Measurements from ENCODE around the gene NOTUM. TPM values are rescaled to one million over a fixed set of nuclear protein-coding genes. Genes with fewer than 3 reads are reported as not detected.

Gene NOTUM
- total and polyA plus RNA-seq, 4 donors: 0.71 to 7.6 (median 2.2) TPM

DNA sequence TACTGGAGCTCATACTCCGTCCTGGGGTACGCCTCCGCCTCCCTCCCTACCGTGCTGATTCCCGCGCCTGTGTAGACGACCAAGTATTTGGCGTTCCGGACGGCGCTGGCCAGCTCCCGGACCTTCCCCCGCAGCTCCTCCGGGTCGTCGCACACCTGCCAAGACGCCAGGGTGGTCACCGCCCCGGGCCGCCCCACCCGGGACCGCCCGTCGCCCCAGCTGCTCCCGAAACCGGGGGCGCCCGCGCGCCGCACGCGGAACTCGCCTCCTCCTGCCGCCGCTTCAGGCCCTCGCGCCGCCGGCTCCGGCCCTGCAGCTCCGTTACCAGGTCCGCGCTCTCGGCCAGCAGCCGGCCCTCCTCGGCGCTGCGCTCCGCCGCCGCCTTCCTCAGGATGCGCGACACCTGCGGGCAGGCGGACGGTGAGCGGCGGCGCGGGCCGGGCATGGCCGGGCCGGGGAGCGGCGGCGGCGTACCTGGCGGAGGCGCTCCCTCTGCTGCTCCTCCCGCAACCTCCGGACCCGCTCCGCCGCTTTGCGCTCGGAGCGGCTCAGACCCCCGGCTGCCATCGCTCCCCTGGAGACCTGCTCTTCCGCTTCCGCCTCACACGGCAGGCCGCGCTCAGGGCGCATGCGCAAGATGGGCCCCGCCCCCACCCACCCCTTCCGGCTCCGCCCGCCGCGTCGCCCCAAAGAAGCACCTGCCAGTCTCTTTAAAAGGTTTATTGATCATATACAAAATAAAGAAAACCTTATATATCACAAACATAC, 43.2 kb downstream of the NOTUM start, which contains the start of gene SIRT7:
TSS of gene SIRT7 (minus strand) at position 612 of the 768 bp plus-strand sequence. CDS start at position 567, 45 bp downstream.
- peak within 1 kb of the TSS; percentile 59 to 81 for H3K27ac ChIP-seq (ENCODE audit: low read depth in 1 of 2, low read length in 1 of 2)
- peaks cover 10 to 54% (median 16%) of the 10 kb centered on the region in 4 donors for H3K36me3 ChIP-seq (ENCODE audit: control insufficient read depth in 4 of 4, insufficient read depth in 4 of 4, low read length in 4 of 4)
- ATAC-seq (ENCODE audit: insufficient read depth, low FRiP score) (peak; percentile 82), DNase-seq (peak; percentile 76 to 89 (median 77))
- no peaks in the 10 kb centered on the region for H3K27me3 ChIP-seq (ENCODE audit: control insufficient read depth in 3 of 3, insufficient read depth in 3 of 3, low read length in 2 of 3)
- H3K4me3 ChIP-seq: peak within 1 kb of the TSS; percentile 86
- peaks cover 0 to 15% (median 5%) of the 10 kb centered on the region in 5 donors for H3K4me1 ChIP-seq (ENCODE audit: control insufficient read depth in 5 of 5, insufficient read depth in 5 of 5, low read length in 5 of 5)
- H3K9ac ChIP-seq (ENCODE audit: insufficient read depth in 1 of 2, low read length in 2 of 2): no peak within 1 kb of the TSS
- no peak for TF ChIP-seq CTCF (IDR thresholded peaks at IDR 0.05; ENCODE audit: control extremely low read depth, extremely low read depth)
- H3K9me3 ChIP-seq (ENCODE audit: control insufficient read depth in 4 of 4, insufficient read depth in 3 of 4, low read length in 3 of 4): no peaks in the 10 kb centered on the region
- WGBS, 2 donors: 1% methylated on average over 77 to 94 of the region's 94 CpGs

- no peak for ATAC-seq (ENCODE audit: insufficient read depth, low FRiP score)
- Histone ChIP-seq H3K9me3 (ENCODE audit: control insufficient read depth in 4 of 4, insufficient read depth in 3 of 4, low read length in 3 of 4) (no peaks in the 10 kb centered on the region), H3K4me1 (ENCODE audit: control insufficient read depth in 5 of 5, insufficient read depth in 5 of 5, low read length in 5 of 5) (peaks cover 0 to 12% (median 4%) of the 10 kb centered on the region in 5 donors), H3K36me3 (ENCODE audit: control insufficient read depth in 4 of 4, insufficient read depth in 4 of 4, low read length in 4 of 4) (peaks cover 7 to 53% (median 13%) of the 10 kb centered on the region in 4 donors), H3K9ac (ENCODE audit: insufficient read depth in 1 of 2, low read length in 2 of 2) (no peak overlapping the region), H3K27me3 (ENCODE audit: control insufficient read depth in 3 of 3, insufficient read depth in 3 of 3, low read length in 2 of 3) (no peaks in the 10 kb centered on the region), H3K4me3 (no peak overlapping the region), H3K27ac (ENCODE audit: low read depth in 1 of 2, low read length in 1 of 2) (no peak overlapping the region)
- no peak for TF ChIP-seq CTCF (IDR thresholded peaks at IDR 0.05; ENCODE audit: control extremely low read depth, extremely low read depth)
- no peak for DNase-seq
- 70 to 77% methylated on average over 21 of the region's 21 CpGs for WGBS, 2 donors
Measured at GRCh38 chr17:81916234-81917001, 44.6 kb downstream of the NOTUM start.

GRCh38 chr17:81915331-81915730, 45.7 kb downstream of the NOTUM start:
- H3K4me3 ChIP-seq: no peak overlapping the region
- no peak for DNase-seq
- no peak overlapping the region for H3K27ac ChIP-seq (ENCODE audit: low read depth in 1 of 2, low read length in 1 of 2)
- peaks cover 0 to 17% (median 6%) of the 10 kb centered on the region in 5 donors for H3K4me1 ChIP-seq (ENCODE audit: control insufficient read depth in 5 of 5, insufficient read depth in 5 of 5, low read length in 5 of 5)
- H3K27me3 ChIP-seq (ENCODE audit: control insufficient read depth in 3 of 3, insufficient read depth in 3 of 3, low read length in 2 of 3): no peaks in the 10 kb centered on the region
- no peak for TF ChIP-seq CTCF (IDR thresholded peaks at IDR 0.05; ENCODE audit: control extremely low read depth, extremely low read depth)
- peaks cover 7 to 47% (median 13%) of the 10 kb centered on the region in 4 donors for H3K36me3 ChIP-seq (ENCODE audit: control insufficient read depth in 4 of 4, insufficient read depth in 4 of 4, low read length in 4 of 4)
- WGBS, 2 donors: 92% methylated on average over 12 of the region's 12 CpGs
- no peak for ATAC-seq (ENCODE audit: insufficient read depth, low FRiP score)
- H3K9ac ChIP-seq (ENCODE audit: insufficient read depth in 1 of 2, low read length in 2 of 2): no peak overlapping the region
- H3K9me3 ChIP-seq (ENCODE audit: control insufficient read depth in 4 of 4, insufficient read depth in 3 of 4, low read length in 3 of 4): no peaks in the 10 kb centered on the region

Measured in lung (tissue), 12 donors.